Mammary epithelial cell (primary cell): ENCODE data around the gene CORT.

Experiments
- EZH2 ChIP-seq: IDR thresholded peaks from 2 replicates; pipeline ENCODE4 v1.6.1; 2012; ENCODE audit warnings: low read length, inconsistent platforms, borderline replicate concordance
- TF ChIP-seq, protein P1 (sequence below), 2 donors: IDR thresholded peaks in 1 of 2; conservative IDR thresholded peaks in 1 of 2; 2 replicates each; pipeline ENCODE4 v1.5.1; 2011 to 2012; ENCODE audit warnings: inconsistent platforms in 2 of 2, low read length in 2 of 2, mild to moderate bottlenecking in 2 of 2, control low read depth in 1 of 2, low read depth in 1 of 2; ENCODE audit not compliant: insufficient read depth in 1 of 2; ENCODE audit errors: extremely low read depth in 1 of 2

DNA sequence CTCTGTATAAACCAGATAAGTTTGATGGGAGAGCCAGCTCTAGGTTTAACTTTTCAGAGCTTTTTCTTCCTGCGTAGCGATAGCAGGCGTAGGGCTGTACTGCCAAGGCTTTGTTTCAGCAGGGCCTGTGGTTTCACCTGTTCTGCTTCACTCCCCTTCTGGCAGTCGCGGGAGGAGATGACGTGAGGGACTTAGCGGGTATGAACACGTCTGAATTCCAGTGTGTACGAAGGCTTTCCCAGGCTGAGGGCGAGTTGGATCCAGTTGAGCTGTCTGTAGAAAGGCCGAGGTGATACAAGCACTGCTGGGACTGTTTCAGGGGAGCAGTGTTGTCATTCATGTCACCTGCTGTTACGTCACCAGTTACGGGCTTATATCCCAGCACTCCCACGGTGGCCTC lies 46.1 kb downstream of the CORT start:
- TF ChIP-seq, protein P1, sequence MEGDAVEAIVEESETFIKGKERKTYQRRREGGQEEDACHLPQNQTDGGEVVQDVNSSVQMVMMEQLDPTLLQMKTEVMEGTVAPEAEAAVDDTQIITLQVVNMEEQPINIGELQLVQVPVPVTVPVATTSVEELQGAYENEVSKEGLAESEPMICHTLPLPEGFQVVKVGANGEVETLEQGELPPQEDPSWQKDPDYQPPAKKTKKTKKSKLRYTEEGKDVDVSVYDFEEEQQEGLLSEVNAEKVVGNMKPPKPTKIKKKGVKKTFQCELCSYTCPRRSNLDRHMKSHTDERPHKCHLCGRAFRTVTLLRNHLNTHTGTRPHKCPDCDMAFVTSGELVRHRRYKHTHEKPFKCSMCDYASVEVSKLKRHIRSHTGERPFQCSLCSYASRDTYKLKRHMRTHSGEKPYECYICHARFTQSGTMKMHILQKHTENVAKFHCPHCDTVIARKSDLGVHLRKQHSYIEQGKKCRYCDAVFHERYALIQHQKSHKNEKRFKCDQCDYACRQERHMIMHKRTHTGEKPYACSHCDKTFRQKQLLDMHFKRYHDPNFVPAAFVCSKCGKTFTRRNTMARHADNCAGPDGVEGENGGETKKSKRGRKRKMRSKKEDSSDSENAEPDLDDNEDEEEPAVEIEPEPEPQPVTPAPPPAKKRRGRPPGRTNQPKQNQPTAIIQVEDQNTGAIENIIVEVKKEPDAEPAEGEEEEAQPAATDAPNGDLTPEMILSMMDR (conservative IDR thresholded peaks at IDR 0.05 in 1 of 2, IDR thresholded peaks at IDR 0.05 in 1 of 2; ENCODE audit: extremely low read depth in 1 of 2, insufficient read depth in 1 of 2, low read depth in 1 of 2, low read length in 2 of 2), result no peak
- TF ChIP-seq EZH2, result no peak
